AG09309 (cell line): ENCODE results near the gene MEOX1.

ENCODE experiments used
- DNase-seq: peaks from one replicate; pipeline ENCODE4 v3.0.0-alpha.2; 2010; ENCODE audit warnings: low read depth
- H3K4me3 ChIP-seq: 2 replicates; pipeline ENCODE4 v1.5.1; 2011; ENCODE audit warnings: mild to moderate bottlenecking, low read depth, low read length, moderate library complexity; ENCODE audit not compliant: control insufficient read depth
- TF ChIP-seq, protein P1 (sequence below): IDR thresholded peaks from 2 replicates; pipeline ENCODE4 v1.5.1; 2011; ENCODE audit warnings: mild to moderate bottlenecking, low read depth, low read length, inconsistent platforms; ENCODE audit not compliant: insufficient read depth, control insufficient read depth; ENCODE audit errors: missing control alignments

The MEOX1 gene

DNA sequence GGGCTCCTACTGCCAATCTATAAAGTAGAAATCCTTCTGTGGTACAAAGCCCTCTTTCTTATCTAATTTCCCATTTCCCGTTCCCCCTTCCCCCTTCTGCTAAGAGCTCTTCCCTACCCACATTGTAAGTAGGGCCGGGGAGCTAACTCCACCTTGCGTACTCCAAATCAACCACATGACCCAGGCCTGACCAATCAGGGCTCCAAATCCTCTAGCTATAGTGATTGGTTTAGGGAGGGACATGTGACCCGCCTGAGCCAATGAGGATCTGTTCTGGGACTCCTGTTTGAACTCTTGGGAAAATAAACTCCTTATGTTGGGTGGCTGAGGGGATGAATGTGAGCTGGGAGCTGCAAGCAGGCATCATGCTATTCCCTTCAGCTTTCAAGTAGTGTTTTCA, 40.9 kb upstream of the MEOX1 start:
- TF ChIP-seq, protein P1, sequence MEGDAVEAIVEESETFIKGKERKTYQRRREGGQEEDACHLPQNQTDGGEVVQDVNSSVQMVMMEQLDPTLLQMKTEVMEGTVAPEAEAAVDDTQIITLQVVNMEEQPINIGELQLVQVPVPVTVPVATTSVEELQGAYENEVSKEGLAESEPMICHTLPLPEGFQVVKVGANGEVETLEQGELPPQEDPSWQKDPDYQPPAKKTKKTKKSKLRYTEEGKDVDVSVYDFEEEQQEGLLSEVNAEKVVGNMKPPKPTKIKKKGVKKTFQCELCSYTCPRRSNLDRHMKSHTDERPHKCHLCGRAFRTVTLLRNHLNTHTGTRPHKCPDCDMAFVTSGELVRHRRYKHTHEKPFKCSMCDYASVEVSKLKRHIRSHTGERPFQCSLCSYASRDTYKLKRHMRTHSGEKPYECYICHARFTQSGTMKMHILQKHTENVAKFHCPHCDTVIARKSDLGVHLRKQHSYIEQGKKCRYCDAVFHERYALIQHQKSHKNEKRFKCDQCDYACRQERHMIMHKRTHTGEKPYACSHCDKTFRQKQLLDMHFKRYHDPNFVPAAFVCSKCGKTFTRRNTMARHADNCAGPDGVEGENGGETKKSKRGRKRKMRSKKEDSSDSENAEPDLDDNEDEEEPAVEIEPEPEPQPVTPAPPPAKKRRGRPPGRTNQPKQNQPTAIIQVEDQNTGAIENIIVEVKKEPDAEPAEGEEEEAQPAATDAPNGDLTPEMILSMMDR, result no peak
- H3K4me3 ChIP-seq, result no peak overlapping the region
- DNase-seq, result no peak

GRCh38 chr17:43701318-43701743, 39.6 kb upstream of the MEOX1 start:
- peak; percentile 59 for DNase-seq
- no peak overlapping the region for H3K4me3 ChIP-seq
- TF ChIP-seq, protein P1, result no peak

DNA sequence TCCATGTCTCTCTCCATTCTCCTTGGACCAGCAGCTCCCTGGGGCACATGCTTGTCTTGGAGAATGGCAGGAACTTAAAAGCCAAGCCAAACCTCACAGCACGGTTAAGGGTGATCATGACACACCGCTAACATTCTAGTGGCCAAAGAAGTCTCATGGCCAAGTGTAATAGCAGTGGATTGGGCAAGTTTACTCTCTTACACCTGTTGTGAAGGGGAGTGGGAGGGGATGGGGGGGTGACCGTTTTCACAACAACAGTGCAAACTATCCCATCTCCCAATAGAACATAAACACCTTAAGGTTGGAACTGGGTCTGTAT, 37.7 kb upstream of the MEOX1 start:
- no peak for DNase-seq

DNA sequence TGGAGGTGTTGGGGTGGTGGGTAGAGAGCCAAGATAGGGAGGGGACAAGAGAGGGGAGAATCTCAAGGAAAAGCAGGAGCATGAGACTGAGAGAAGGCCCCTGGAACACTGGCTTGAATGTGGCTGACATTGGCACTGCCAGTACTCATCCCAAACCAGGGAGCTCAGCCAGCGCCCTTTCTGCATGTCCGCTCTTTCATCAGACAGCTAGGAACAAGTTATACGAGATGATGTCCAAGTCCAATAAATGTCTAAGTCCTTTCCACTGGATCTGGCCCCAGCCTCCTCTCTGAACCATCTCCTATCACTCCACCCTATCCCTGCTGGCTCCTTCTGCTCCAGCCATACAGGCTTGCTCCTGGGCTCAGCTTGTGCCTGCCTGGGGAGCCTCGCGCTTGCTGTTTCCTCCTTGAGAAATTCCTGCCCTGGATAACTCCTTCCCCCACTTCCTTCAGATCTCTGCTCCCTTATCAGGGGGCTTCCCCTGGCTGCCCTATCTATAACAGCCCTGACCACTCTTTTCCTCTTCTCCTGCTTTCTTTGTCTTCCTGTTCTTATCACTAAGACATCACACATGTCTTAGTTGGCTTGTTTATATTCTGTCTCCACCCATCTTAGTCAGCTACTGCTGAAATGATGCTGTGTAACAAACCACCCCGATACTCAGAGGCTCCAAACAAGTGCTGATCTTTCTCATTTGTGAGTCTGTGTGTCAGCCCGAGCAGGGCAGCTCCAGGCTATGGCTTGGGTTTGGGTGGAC, 37.1 kb upstream of the MEOX1 start:
- no peak for DNase-seq
- H3K4me3 ChIP-seq, result no peak overlapping the region
- TF ChIP-seq, protein P1, result no peak

More for the DNA sequence above, 37.7 kb upstream of the MEOX1 start:
- no peak overlapping the region for H3K4me3 ChIP-seq
- TF ChIP-seq, protein P1, result no peak

DNA sequence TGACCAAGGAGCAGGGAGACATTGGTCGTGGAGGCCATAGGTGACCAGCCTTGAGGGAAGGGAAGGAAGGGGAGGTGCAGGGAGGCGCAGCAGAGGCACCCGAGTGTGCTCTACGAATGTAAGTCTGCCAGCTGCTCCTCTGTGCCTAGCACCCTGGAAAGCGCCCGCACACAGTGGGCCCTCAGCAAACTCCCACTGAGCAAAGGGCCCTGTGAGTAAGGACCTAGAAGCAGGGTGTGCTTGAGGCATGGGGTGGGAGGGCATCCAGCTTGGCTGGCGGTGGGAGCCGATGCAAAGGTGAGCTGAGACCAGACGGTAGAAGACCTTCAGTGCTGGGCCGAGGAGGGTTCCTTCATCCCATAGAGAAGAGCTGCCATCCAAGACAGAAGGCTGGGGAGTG, 36.2 kb upstream of the MEOX1 start:
- DNase-seq, result no peak

GRCh38 chr17:43696891-43697290, 35.2 kb upstream of the MEOX1 start:
- TF ChIP-seq, protein P1, result no peak
- no peak overlapping the region for H3K4me3 ChIP-seq
- no peak for DNase-seq

More for the DNA sequence above, 36.2 kb upstream of the MEOX1 start:
- TF ChIP-seq, protein P1, result no peak
- no peak overlapping the region for H3K4me3 ChIP-seq
